ENCODE data around the gene APOBEC2.

The APOBEC2 gene

DNA sequence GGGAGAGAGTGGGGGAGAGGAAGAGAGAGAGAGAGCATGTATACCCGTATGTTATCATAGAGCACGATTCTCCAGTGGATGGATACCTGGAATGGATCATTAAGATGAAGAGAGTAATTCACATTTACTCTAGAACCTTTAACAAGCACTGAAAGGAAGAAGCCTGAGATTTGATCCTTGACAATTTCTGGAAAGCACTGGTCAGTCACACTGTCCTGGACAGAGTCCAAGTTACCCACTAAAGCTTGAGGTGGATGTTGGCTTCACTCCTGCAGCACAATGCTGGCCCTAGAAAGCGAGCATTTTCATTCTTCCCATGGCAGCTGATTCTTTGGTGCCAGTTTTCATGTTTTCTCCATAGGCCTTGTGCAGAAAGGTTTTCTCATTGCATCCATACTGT is 45.4 kb downstream of the APOBEC2 start:
- Histone ChIP-seq H3K36me3 (ENCODE audit: insufficient read depth, low read depth, low read length) (peaks cover 74% of the 10 kb centered on the region), H3K27me3 (ENCODE audit: insufficient read depth, low read length) (no peaks in the 10 kb centered on the region), H3K9ac (ENCODE audit: low read depth, low read length) (no peak overlapping the region), H3K4me1 (ENCODE audit: insufficient read depth, low read length) (no peaks in the 10 kb centered on the region), H3K27ac (ENCODE audit: low read length) (no peak overlapping the region), H3K9me3 (ENCODE audit: insufficient read depth, low read depth, low read length) (no peaks in the 10 kb centered on the region), H3K4me3 (ENCODE audit: low read length) (no peak overlapping the region)

DNA sequence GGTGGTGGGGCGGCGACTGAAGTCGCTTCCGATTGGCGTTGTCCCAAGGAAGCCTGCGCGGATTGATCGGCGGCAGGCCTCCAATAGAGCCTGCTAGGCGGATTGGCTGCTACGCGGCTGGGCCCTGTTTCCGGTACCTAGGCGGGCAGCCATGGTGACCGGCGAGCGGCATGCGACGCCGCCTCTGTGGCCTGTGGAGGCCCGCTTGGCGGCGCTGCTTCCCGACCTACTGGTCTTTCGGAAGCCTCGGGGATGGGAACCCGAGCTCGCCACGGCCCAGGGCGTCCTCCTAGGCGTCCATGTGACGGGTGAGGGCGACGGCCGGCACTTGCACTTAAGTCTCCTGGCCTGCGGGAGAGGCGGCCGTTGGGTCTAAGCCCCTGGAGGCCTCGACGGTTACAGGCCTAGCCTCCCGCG is 47.9 kb downstream of the APOBEC2 start:
- Histone ChIP-seq H3K4me3 (ENCODE audit: low read length) (no peak overlapping the region), H3K27ac (ENCODE audit: low read length) (no peak overlapping the region), H3K9ac (ENCODE audit: low read depth, low read length) (no peak overlapping the region), H3K36me3 (ENCODE audit: insufficient read depth, low read depth, low read length) (peaks cover 49% of the 10 kb centered on the region), H3K9me3 (ENCODE audit: insufficient read depth, low read depth, low read length) (no peaks in the 10 kb centered on the region), H3K4me1 (ENCODE audit: insufficient read depth, low read length) (no peaks in the 10 kb centered on the region), H3K27me3 (ENCODE audit: insufficient read depth, low read length) (no peaks in the 10 kb centered on the region)

DNA sequence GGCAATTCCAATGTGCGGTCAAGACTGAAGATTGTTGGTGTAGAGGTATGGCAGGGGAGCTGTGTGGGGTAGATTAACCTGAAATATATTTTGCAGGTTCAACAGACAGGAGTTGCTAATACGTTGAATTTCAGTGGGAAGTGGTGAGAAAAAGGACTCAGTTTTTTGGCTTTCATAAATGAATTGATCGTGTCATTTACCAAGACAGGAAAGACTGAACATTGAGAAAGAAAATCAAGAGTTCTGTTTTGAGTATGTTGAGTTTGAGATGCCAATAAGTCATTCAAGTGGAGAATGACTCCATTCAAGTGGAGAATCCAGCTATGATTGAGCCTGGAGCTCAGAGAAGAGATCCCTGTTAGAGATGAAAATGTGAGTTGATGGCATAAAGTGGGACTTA is 50.8 kb downstream of the APOBEC2 start:
- Histone ChIP-seq H3K36me3 (ENCODE audit: insufficient read depth, low read depth, low read length) (peaks cover 19% of the 10 kb centered on the region), H3K27ac (ENCODE audit: low read length) (no peak overlapping the region), H3K4me1 (ENCODE audit: insufficient read depth, low read length) (no peaks in the 10 kb centered on the region), H3K9me3 (ENCODE audit: insufficient read depth, low read depth, low read length) (no peaks in the 10 kb centered on the region), H3K27me3 (ENCODE audit: insufficient read depth, low read length) (no peaks in the 10 kb centered on the region), H3K4me3 (ENCODE audit: low read length) (no peak overlapping the region), H3K9ac (ENCODE audit: low read depth, low read length) (no peak overlapping the region)

DNA sequence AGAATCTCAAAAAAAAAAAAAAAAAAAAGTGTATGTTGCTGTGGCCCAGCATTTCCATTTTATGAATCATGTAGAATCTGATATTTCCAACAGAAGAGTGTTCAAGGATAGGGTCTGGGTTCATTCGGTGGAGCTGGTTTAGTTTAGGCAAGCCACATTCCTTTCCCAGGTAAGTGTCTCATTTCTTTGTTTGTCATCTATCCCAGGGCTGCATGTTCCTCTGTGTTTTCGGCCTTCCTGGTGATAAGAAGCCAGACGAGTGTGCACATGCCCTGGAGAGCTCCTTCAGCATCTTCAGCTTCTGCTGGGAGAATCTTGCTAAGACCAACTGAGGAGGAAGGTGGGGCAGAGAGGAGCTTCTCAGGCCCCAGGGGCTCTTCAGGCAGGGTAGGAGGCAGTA is 58.0 kb downstream of the APOBEC2 start:
- no peaks in the 10 kb centered on the region for H3K4me1 ChIP-seq (ENCODE audit: insufficient read depth, low read length)
- H3K9me3 ChIP-seq (ENCODE audit: insufficient read depth, low read depth, low read length) = no peaks in the 10 kb centered on the region
- H3K36me3 ChIP-seq (ENCODE audit: insufficient read depth, low read depth, low read length) = no peaks in the 10 kb centered on the region
- no peak overlapping the region for H3K4me3 ChIP-seq (ENCODE audit: low read length)
- H3K9ac ChIP-seq (ENCODE audit: low read depth, low read length) = no peak overlapping the region
- no peak overlapping the region for H3K27ac ChIP-seq (ENCODE audit: low read length)
- H3K27me3 ChIP-seq (ENCODE audit: insufficient read depth, low read length) = no peaks in the 10 kb centered on the region
